Panc1 (cell line): ENCODE results near the gene LTB4R2.

Experiments
- CTCF ChIP-seq: fragments of 450-650 bp; IDR thresholded peaks from 2 replicates; pipeline ENCODE4 v1.5.1; 2017; ENCODE audit warnings: mild to moderate bottlenecking
- TF ChIP-seq, protein P1 (sequence below), 2 experiments: IDR thresholded peaks; 2 replicates each; pipeline ENCODE4 v1.6.1; 2011 to 2012; ENCODE audit warnings: low read depth in 2 of 2, control low read depth in 1 of 2, low read length in 1 of 2, mild to moderate bottlenecking in 1 of 2, moderate library complexity in 1 of 2; ENCODE audit not compliant: insufficient read depth in 1 of 2

DNA sequence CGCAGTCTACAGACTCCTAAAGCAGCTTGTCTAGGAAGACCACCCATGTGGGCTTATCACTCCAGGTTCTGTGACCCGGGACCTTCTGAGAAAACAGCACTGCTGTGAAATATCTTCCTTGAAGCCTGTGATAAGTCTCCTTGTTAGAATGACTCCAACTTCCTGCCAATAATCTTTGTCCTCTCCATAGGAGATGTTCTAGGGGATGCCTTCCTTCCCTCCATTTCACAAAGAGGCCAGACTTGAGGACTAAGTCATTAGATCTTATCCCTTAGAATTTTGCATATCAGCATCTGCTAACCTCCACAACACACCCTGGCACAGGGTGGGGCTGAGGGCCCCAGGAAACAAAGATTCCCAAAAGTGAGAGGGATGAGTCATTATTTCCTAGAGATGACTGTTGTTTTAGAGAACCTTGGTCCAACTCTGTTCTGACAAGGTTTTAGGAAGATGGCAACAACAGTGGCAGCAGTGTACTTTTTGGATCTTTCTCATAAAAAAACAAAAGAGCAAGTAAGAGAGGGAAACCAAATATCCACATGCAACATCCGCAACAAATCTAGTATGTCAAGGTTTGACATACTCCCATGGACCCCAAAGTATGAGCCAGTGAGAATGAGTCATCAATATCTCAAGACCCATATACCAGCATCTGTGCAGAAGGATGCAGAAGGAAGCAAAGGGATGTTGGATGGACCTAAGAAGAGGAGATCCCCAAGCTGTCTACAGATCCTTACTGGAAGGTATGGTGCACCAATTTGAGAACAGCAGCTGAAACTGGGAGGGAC, 7.4 kb downstream of the LTB4R2 start:
- TF ChIP-seq, protein P1, sequence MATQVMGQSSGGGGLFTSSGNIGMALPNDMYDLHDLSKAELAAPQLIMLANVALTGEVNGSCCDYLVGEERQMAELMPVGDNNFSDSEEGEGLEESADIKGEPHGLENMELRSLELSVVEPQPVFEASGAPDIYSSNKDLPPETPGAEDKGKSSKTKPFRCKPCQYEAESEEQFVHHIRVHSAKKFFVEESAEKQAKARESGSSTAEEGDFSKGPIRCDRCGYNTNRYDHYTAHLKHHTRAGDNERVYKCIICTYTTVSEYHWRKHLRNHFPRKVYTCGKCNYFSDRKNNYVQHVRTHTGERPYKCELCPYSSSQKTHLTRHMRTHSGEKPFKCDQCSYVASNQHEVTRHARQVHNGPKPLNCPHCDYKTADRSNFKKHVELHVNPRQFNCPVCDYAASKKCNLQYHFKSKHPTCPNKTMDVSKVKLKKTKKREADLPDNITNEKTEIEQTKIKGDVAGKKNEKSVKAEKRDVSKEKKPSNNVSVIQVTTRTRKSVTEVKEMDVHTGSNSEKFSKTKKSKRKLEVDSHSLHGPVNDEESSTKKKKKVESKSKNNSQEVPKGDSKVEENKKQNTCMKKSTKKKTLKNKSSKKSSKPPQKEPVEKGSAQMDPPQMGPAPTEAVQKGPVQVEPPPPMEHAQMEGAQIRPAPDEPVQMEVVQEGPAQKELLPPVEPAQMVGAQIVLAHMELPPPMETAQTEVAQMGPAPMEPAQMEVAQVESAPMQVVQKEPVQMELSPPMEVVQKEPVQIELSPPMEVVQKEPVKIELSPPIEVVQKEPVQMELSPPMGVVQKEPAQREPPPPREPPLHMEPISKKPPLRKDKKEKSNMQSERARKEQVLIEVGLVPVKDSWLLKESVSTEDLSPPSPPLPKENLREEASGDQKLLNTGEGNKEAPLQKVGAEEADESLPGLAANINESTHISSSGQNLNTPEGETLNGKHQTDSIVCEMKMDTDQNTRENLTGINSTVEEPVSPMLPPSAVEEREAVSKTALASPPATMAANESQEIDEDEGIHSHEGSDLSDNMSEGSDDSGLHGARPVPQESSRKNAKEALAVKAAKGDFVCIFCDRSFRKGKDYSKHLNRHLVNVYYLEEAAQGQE (IDR thresholded peaks at IDR 0.05; ENCODE audit: insufficient read depth in 1 of 2, low read depth in 2 of 2, low read length in 1 of 2): no peak
- no peak for TF ChIP-seq CTCF
